Thymus (tissue), 11 donors: ENCODE data around the gene CYTH1. TPM values are rescaled to one million over a fixed set of nuclear protein-coding genes. Genes with fewer than 3 reads are reported as not detected.

Experiments used
- DNase-seq, 9 donors: peaks; one replicate each; pipeline ENCODE4 v3.0.0-alpha.2; 2013; ENCODE audit warnings: low spot score in 9 of 9, low read depth in 6 of 9, missing footprints in 1 of 9
- H3K27ac ChIP-seq, 2 donors: one replicate each; pipeline ENCODE4 v1.5.1; 2013; ENCODE audit warnings: control low read depth in 1 of 2, low read depth in 1 of 2, low read length in 1 of 2, mild to moderate bottlenecking in 1 of 2, moderate library complexity in 1 of 2
- H3K27me3 ChIP-seq, 2 donors: one replicate each; pipeline ENCODE4 v1.5.1; 2013; ENCODE audit warnings: low read length in 1 of 2; ENCODE audit not compliant: control insufficient read depth in 2 of 2, insufficient read depth in 1 of 2
- H3K36me3 ChIP-seq, 2 donors: one replicate each; pipeline ENCODE4 v1.5.1; 2013; ENCODE audit warnings: low read length in 1 of 2, mild to moderate bottlenecking in 1 of 2, moderate library complexity in 1 of 2; ENCODE audit not compliant: control insufficient read depth in 2 of 2, insufficient read depth in 2 of 2
- H3K4me1 ChIP-seq, 2 donors: one replicate each; pipeline ENCODE4 v1.5.1; 2013; ENCODE audit warnings: low read length in 2 of 2; ENCODE audit not compliant: control insufficient read depth in 2 of 2, insufficient read depth in 2 of 2
- H3K4me3 ChIP-seq, 2 donors: one replicate each; pipeline ENCODE4 v1.5.1; 2013; ENCODE audit warnings: low read length in 2 of 2, control low read depth in 1 of 2, mild to moderate bottlenecking in 1 of 2
- H3K9me3 ChIP-seq, 2 donors: one replicate each; pipeline ENCODE4 v1.5.1; 2013; ENCODE audit warnings: low read length in 1 of 2, mild to moderate bottlenecking in 1 of 2; ENCODE audit not compliant: control insufficient read depth in 2 of 2, insufficient read depth in 1 of 2
- WGBS: extraction: QIAGEN DNeasy Blood & Tissue Kit; methylation state at CpG from one replicate; pipeline ENCODE4 v1.1.7; 2013; 5-methylcytosine and 5-hydroxymethylcytosine counted together
- polyA plus RNA-seq: library from polyadenylated mRNA; stranded (reverse); fragments of 200-250 nt; gene quantifications from one replicate; pipeline ENCODE4 v1.2.3, GENCODE V29; 2013
- total RNA-seq: library from RNA; stranded (reverse); fragments of 120-200 nt; gene quantifications from one replicate; pipeline ENCODE4 v1.2.4, GENCODE V29; 2013
- donor health status: healthy.

CYTH1 gene
- total and polyA plus RNA-seq, 2 donors = 39.9 to 91.7 TPM

GRCh38 chr17:78729641-78730040 lies 52.4 kb downstream of the CYTH1 start:
- 85% methylated on average over 1 of the region's 1 CpG for WGBS
- H3K4me1 ChIP-seq = peaks cover 23 to 48% of the 10 kb centered on the region in 2 donors
- no peaks in the 10 kb centered on the region for H3K27me3 ChIP-seq
- DNase-seq = no peak
- peaks cover 10 to 16% of the 10 kb centered on the region in 2 donors for H3K36me3 ChIP-seq
- H3K27ac ChIP-seq = peak overlapping the region in 1 of 2 donors; percentile 27
- H3K9me3 ChIP-seq = no peaks in the 10 kb centered on the region
- H3K4me3 ChIP-seq = no peak overlapping the region

- Histone ChIP-seq H3K36me3 (peaks cover 10 to 19% of the 10 kb centered on the region in 2 donors), H3K9me3 (no peaks in the 10 kb centered on the region), H3K4me3 (no peak overlapping the region), H3K4me1 (peaks cover 21 to 52% of the 10 kb centered on the region in 2 donors), H3K27me3 (no peaks in the 10 kb centered on the region), H3K27ac (no peak overlapping the region)
- DNase-seq = no peak
- WGBS = 94% methylated on average over 7 of the region's 7 CpGs
Measured at GRCh38 chr17:78728495-78728894, 53.6 kb downstream of the CYTH1 start.

- 91% methylated on average over 11 of the region's 11 CpGs for WGBS
- no peak overlapping the region for H3K4me3 ChIP-seq
- no peaks in the 10 kb centered on the region for H3K9me3 ChIP-seq
- H3K36me3 ChIP-seq = peaks cover 10 to 19% of the 10 kb centered on the region in 2 donors
- peaks cover 26 to 55% of the 10 kb centered on the region in 2 donors for H3K4me1 ChIP-seq
- H3K27me3 ChIP-seq = no peaks in the 10 kb centered on the region
- no peak overlapping the region for H3K27ac ChIP-seq
- no peak for DNase-seq
Measured at GRCh38 chr17:78727476-78728229, 54.4 kb downstream of the CYTH1 start.

GRCh38 chr17:78727057-78727456 lies 55.0 kb downstream of the CYTH1 start:
- no peak overlapping the region for H3K4me3 ChIP-seq
- H3K4me1 ChIP-seq = peaks cover 32 to 61% of the 10 kb centered on the region in 2 donors
- H3K9me3 ChIP-seq = no peaks in the 10 kb centered on the region
- DNase-seq = no peak
- no peaks in the 10 kb centered on the region for H3K27me3 ChIP-seq
- H3K27ac ChIP-seq = peak overlapping the region in 1 of 2 donors; percentile 3
- 85% methylated on average over 5 of the region's 5 CpGs for WGBS
- H3K36me3 ChIP-seq = peaks cover 10 to 19% of the 10 kb centered on the region in 2 donors

- WGBS = 79% methylated on average over 13 of the region's 13 CpGs
- peak overlapping the region in 1 of 2 donors; percentile 4 for H3K27ac ChIP-seq
- peaks cover 35 to 65% of the 10 kb centered on the region in 2 donors for H3K4me1 ChIP-seq
Measured at GRCh38 chr17:78726513-78726912, 55.6 kb downstream of the CYTH1 start.

GRCh38 chr17:78725448-78726021 lies 56.5 kb downstream of the CYTH1 start:
- H3K9me3 ChIP-seq = no peaks in the 10 kb centered on the region
- peak overlapping the region in 1 of 2 donors; percentile 9 for H3K27ac ChIP-seq
- no peak overlapping the region for H3K4me3 ChIP-seq
- peaks cover 35 to 70% of the 10 kb centered on the region in 2 donors for H3K4me1 ChIP-seq
- H3K36me3 ChIP-seq = peaks cover 10 to 15% of the 10 kb centered on the region in 2 donors
- peak in 1 of 9 donors; percentile 41 for DNase-seq
- H3K27me3 ChIP-seq = no peaks in the 10 kb centered on the region
- WGBS = 17% methylated on average over 6 of the region's 6 CpGs

More at GRCh38 chr17:78726513-78726912, 55.6 kb downstream of the CYTH1 start:
- Histone ChIP-seq H3K9me3 (no peaks in the 10 kb centered on the region), H3K27me3 (no peaks in the 10 kb centered on the region), H3K36me3 (peaks cover 10 to 19% of the 10 kb centered on the region in 2 donors), H3K4me3 (no peak overlapping the region)
- peak in 1 of 9 donors; percentile 54 for DNase-seq

GRCh38 chr17:78724999-78725398 lies 57.1 kb downstream of the CYTH1 start:
- no peak for DNase-seq
- Histone ChIP-seq H3K27me3 (no peaks in the 10 kb centered on the region), H3K27ac (no peak overlapping the region), H3K4me3 (no peak overlapping the region), H3K36me3 (peaks cover 10 to 15% of the 10 kb centered on the region in 2 donors), H3K4me1 (peaks cover 35 to 70% of the 10 kb centered on the region in 2 donors), H3K9me3 (no peaks in the 10 kb centered on the region)
- 92% methylated on average over 7 of the region's 7 CpGs for WGBS

- Histone ChIP-seq H3K4me3 (no peak overlapping the region), H3K4me1 (peaks cover 36 to 66% of the 10 kb centered on the region in 2 donors), H3K36me3 (peaks cover 10 to 15% of the 10 kb centered on the region in 2 donors), H3K27me3 (no peaks in the 10 kb centered on the region), H3K9me3 (no peaks in the 10 kb centered on the region), H3K27ac (no peak overlapping the region)
- WGBS = 77% methylated on average over 5 of the region's 5 CpGs
- DNase-seq = no peak
Measured at GRCh38 chr17:78724544-78724943, 57.5 kb downstream of the CYTH1 start.

- Histone ChIP-seq H3K9me3 (no peaks in the 10 kb centered on the region), H3K4me1 (peaks cover 39 to 67% of the 10 kb centered on the region in 2 donors), H3K36me3 (peaks cover 10 to 15% of the 10 kb centered on the region in 2 donors), H3K4me3 (no peak overlapping the region), H3K27ac (no peak overlapping the region), H3K27me3 (no peaks in the 10 kb centered on the region)
- no peak for DNase-seq
- 93% methylated on average over 8 of the region's 8 CpGs for WGBS
Measured at GRCh38 chr17:78723957-78724356, 58.1 kb downstream of the CYTH1 start.
